ENCODE data around the gene GULP1.

GRCh38 chr2:188412190-188412589 is 120.5 kb downstream of the GULP1 start:
- no peak for TF ChIP-seq CTCF (IDR thresholded peaks at IDR 0.05; ENCODE audit: insufficient read depth, low read length)
- no peak for TF ChIP-seq POLR2AphosphoS5 (IDR thresholded peaks at IDR 0.05; ENCODE audit: low read depth)
- TF ChIP-seq REST (IDR thresholded peaks at IDR 0.05; ENCODE audit: insufficient replicate concordance, low read depth) = no peak
